K562 (cell line): Measurements from ENCODE around the gene DAPK2. TPM values are rescaled to one million over a fixed set of nuclear protein-coding genes. Genes with fewer than 3 reads are reported as not detected.
A peak's percentile ranks its signal among the peaks of the same experiment; 100 is the strongest.

Experiments used
- ATAC-seq: fragments of 200-7000 bp; cut with Tn5 transposase; 3 replicates; pipeline ENCODE4 v1.9.1; 2020; ENCODE audit warnings: moderate library complexity
- BruUV-seq: library from RNA; stranded (reverse); fragments of 400-500 nt; replicated peaks from 2 replicates; lab custom pipeline; 2021; lab: Mats Ljungman, UMichigan
- CTCF ChIA-PET: fragments of 300-600 bp; formaldehyde crosslinking; extraction: SDS; loops from one replicate; lab custom pipeline; 2021; ENCODE audit warnings: low intra/inter-chr PET ratio; lab: Yijun Ruan, JAX
- POLR2A ChIA-PET: fragments of 300-600, 350-650 bp; sonication (Branson Sonifier 250); formaldehyde crosslinking; extraction: SDS; loops from one replicate; lab custom pipeline; 2021; ENCODE audit warnings: antibody characterized with exemption, inconsistent platforms; lab: Yijun Ruan, JAX
- DNase-seq, 4 experiments: peaks; one replicate each; pipeline versions ENCODE4 v3.0.0 to v3.0.0-alpha.2; 2011 to 2018; ENCODE audit warnings: low spot score in 3 of 4, mixed read lengths in 3 of 4; ENCODE audit errors: extremely low read depth in 1 of 4
- FAIRE-seq: peaks from 2 replicates; lab custom pipeline; 2011; peaks lifted over from hg19 to GRCh38; lab: Jason Lieb, UNC
- H2AFZ ChIP-seq: 2 replicates; pipeline ENCODE4 v1.6.0; 2011; ENCODE audit warnings: low read depth, low read length, control low read depth, inconsistent platforms
- H3K27ac ChIP-seq: fragments of 200-600 bp; 3 replicates; pipeline ENCODE4 v1.8.0; 2011; ENCODE audit warnings: low read depth, mild to moderate bottlenecking, control low read depth, inconsistent platforms, low read length, moderate library complexity, mixed read lengths; ENCODE audit errors: extremely low read depth
- H3K27me3 ChIP-seq, 2 experiments: fragments of 300-600 bp in 1 of 2; 2 replicates in 1 of 2; 3 replicates in 1 of 2; pipeline versions ENCODE4 v1.6.0 to v1.8.0; 2011; ENCODE audit warnings: inconsistent platforms in 2 of 2, low read length in 2 of 2, mild to moderate bottlenecking in 1 of 2, mixed read lengths in 1 of 2, moderate library complexity in 1 of 2; ENCODE audit not compliant: control insufficient read depth in 2 of 2, insufficient read depth in 2 of 2
- H3K36me3 ChIP-seq: fragments of 300-600 bp; 3 replicates; pipeline ENCODE4 v1.8.0; 2011; ENCODE audit warnings: mild to moderate bottlenecking, low read length, inconsistent platforms; ENCODE audit not compliant: control insufficient read depth, insufficient read depth
- H3K4me1 ChIP-seq, 2 experiments: fragments of 200-600 bp in 1 of 2; replicated peaks in 1 of 2; 2 replicates in 1 of 2; 3 replicates in 1 of 2; pipeline versions ENCODE4 v1.5.1 to v1.8.0; 2011; ENCODE audit warnings: inconsistent platforms in 2 of 2, low read length in 2 of 2, mild to moderate bottlenecking in 1 of 2, mixed read lengths in 1 of 2, moderate library complexity in 1 of 2; ENCODE audit not compliant: control insufficient read depth in 2 of 2, insufficient read depth in 2 of 2
- H3K4me2 ChIP-seq: 2 replicates; pipeline ENCODE4 v1.6.1; 2011; ENCODE audit warnings: low read length, control low read depth, inconsistent platforms, mixed read lengths; ENCODE audit not compliant: insufficient read depth
- H3K4me3 ChIP-seq: fragments of 200-600 bp; sonication (generic), shearing (Covaris generic); 2 replicates; pipeline ENCODE4 v1.5.1; 2016; ENCODE audit warnings: control low read depth, inconsistent platforms
- H3K79me2 ChIP-seq: fragments of 200-600 bp; 3 replicates; pipeline ENCODE4 v1.8.0; 2011; ENCODE audit warnings: low read length, inconsistent platforms; ENCODE audit not compliant: control insufficient read depth, insufficient read depth
- H3K9ac ChIP-seq, 2 experiments: 2 replicates each; pipeline versions ENCODE4 v1.6.0 to v1.6.1; 2011; ENCODE audit warnings: low read depth in 2 of 2, low read length in 2 of 2, control low read depth in 1 of 2, inconsistent platforms in 1 of 2, mild to moderate bottlenecking in 1 of 2, mixed read lengths in 1 of 2; ENCODE audit not compliant: insufficient read depth in 1 of 2
- H3K9me1 ChIP-seq: one replicate; pipeline ENCODE4 v1.6.0; 2011; ENCODE audit warnings: inconsistent platforms, mild to moderate bottlenecking, low read length, moderate library complexity; ENCODE audit not compliant: control insufficient read depth, insufficient read depth
- H3K9me3 ChIP-seq: replicated peaks from 2 replicates; pipeline ENCODE4 v1.5.1; 2011; ENCODE audit warnings: low read depth, low read length, inconsistent platforms; ENCODE audit not compliant: control insufficient read depth, insufficient read depth
- H4K20me1 ChIP-seq: replicated peaks from 2 replicates; pipeline ENCODE4 v1.6.1; 2011; ENCODE audit warnings: low read length, inconsistent platforms, mixed read lengths; ENCODE audit not compliant: control insufficient read depth, insufficient read depth
- CEBPG ChIP-seq, 3 experiments: fragments of 200-800 bp in 1 of 3; sonication (Bioruptor generic) in 1 of 3; sonication (generic) in 1 of 3; formaldehyde crosslinking in 1 of 3; IDR thresholded peaks in 2 of 3; conservative IDR thresholded peaks in 1 of 3; 2 replicates each; pipeline versions ENCODE4 v1.6.1 to v1.8.0; 2016 to 2022; ENCODE audit warnings: missing compliant biosample characterization in 2 of 3, missing genetic modification characterization in 2 of 3, mild to moderate bottlenecking in 1 of 3, missing genetic modification reagents in 1 of 3
- WGBS: fragments of 100-300 bp; shearing (Covaris generic); methylation state at CpG from one replicate; pipeline ENCODE4 v1.1.6; 2016; ENCODE audit warnings: low coverage, mixed read lengths; ENCODE audit not compliant: insufficient coverage; ENCODE audit errors: missing lambda C conversion rate; 5-methylcytosine and 5-hydroxymethylcytosine counted together
- in situ Hi-C: fragments of 300-500 bp; cut with MboI; formaldehyde crosslinking; loops from 4 replicates; pipeline ENCODE4 v1.15.0; 2018; ENCODE audit warnings: inconsistent platforms, mixed read lengths
- intact Hi-C: fragments of 100-400 bp; cut with micrococcal nuclease; formaldehyde crosslinking; loops from 2 replicates; pipeline ENCODE4 v1.14.2; 2022
- polyA plus RNA-seq, 8 experiments: library from polyadenylated mRNA; depleted of rRNA in 4 of 8; stranded (reverse) in 5 of 8; unstranded in 3 of 8; fragments of >200 nt; fragmentation: Nextera tagmentation in 2 of 8; fragmentation: Illumina TruSeq in 1 of 8; extraction: Ambion mirVana in 2 of 8; extraction: Trizol in 1 of 8; gene quantifications; 2 replicates each; pipeline versions ENCODE4 v1.2.1 to v1.2.3, GENCODE V29; 2011 to 2014; ENCODE audit warnings: inconsistent platforms in 1 of 8, missing spikeins in 1 of 8
- total RNA-seq, 7 experiments: library from RNA; depleted of rRNA in 6 of 7; stranded (reverse); fragments of >200 nt in 6 of 7; fragmentation: Illumina TruSeq in 2 of 7; extraction: Trizol in 2 of 7; gene quantifications; 2 replicates each; pipeline versions ENCODE4 v1.2.1 to v1.2.3, GENCODE V29; 2011 to 2021; ENCODE audit warnings: low replicate concordance in 1 of 7
- TF ChIP-seq, protein P1 (sequence below), 2 experiments: fragments of 450-650 bp; formaldehyde crosslinking in 1 of 2; IDR thresholded peaks; 2 replicates each; pipeline versions ENCODE4 v1.4.0 to v1.6.1; 2014 to 2020; ENCODE audit warnings: mild to moderate bottlenecking in 2 of 2, borderline replicate concordance in 1 of 2, low read depth in 1 of 2
- TF ChIP-seq, protein P2 (sequence below), 3 experiments: IDR thresholded peaks in 2 of 3; conservative IDR thresholded peaks in 1 of 3; 2 replicates each; pipeline ENCODE4 v1.5.1; 2011 to 2012; ENCODE audit warnings: low read length in 3 of 3, mild to moderate bottlenecking in 3 of 3, control low read depth in 2 of 3, improper control_type of control experiment in 1 of 3, inconsistent platforms in 1 of 3, low read depth in 1 of 3, mixed read lengths in 1 of 3, moderate library complexity in 1 of 3; ENCODE audit not compliant: insufficient read depth in 2 of 3

Gene DAPK2
- total and polyA plus RNA-seq, 9 of the 15 experiments (the other 6 are each of a cell fraction or from before 2014, with no cell fraction given) = 0.14 to 5.2 (median 2.2) TPM

DNA sequence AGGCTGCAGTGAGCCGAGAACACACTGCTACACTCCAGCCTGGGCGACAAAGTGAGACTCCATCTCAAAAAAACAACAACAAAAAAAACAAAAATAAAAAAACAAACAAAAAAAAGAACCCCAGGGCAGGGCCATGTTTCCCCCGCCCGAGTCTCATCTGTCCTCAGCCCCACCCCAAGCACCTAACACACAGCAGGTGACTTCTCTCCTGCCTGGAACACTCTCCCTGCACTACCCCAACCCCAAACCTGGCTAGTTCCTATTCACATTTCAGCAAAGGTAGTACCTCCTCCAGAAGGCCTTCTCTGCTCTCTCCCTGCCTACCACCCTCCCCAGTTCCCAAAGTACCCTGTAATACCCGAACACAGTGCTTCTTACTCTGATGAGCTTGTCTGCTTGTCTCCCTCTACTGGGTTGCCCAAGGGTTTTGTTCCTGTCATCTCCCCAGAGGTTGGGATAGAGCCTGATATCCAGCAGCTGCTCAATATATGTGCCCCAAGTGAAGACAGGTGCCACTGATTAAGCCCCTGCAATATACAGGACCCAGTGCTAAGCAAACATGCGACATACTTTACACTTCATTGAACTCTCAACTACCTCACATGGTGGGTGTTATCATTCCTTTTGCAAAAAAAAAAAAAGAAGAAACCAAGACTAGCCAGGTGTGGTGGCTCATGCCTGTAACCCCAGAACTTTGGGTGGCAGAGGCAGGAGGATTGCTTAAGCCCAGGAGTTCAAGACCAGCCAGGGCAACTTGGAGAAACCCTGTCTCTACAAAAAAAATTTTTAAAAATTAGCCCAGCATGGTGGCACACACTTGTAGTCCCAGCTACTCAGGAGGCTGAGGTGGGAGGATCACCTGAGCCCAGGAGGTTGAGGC is 103.6 kb downstream of the DAPK2 start:
- H3K9me3 ChIP-seq = no peaks in the 10 kb centered on the region
- H3K9ac ChIP-seq = no peak overlapping the region; a peak in 1 of 4 replicates
- no peak overlapping the region for H3K27ac ChIP-seq
- TF ChIP-seq, protein P1, sequence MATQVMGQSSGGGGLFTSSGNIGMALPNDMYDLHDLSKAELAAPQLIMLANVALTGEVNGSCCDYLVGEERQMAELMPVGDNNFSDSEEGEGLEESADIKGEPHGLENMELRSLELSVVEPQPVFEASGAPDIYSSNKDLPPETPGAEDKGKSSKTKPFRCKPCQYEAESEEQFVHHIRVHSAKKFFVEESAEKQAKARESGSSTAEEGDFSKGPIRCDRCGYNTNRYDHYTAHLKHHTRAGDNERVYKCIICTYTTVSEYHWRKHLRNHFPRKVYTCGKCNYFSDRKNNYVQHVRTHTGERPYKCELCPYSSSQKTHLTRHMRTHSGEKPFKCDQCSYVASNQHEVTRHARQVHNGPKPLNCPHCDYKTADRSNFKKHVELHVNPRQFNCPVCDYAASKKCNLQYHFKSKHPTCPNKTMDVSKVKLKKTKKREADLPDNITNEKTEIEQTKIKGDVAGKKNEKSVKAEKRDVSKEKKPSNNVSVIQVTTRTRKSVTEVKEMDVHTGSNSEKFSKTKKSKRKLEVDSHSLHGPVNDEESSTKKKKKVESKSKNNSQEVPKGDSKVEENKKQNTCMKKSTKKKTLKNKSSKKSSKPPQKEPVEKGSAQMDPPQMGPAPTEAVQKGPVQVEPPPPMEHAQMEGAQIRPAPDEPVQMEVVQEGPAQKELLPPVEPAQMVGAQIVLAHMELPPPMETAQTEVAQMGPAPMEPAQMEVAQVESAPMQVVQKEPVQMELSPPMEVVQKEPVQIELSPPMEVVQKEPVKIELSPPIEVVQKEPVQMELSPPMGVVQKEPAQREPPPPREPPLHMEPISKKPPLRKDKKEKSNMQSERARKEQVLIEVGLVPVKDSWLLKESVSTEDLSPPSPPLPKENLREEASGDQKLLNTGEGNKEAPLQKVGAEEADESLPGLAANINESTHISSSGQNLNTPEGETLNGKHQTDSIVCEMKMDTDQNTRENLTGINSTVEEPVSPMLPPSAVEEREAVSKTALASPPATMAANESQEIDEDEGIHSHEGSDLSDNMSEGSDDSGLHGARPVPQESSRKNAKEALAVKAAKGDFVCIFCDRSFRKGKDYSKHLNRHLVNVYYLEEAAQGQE (IDR thresholded peaks at IDR 0.05; ENCODE audit: borderline replicate concordance) = peak; percentile 14; the same call in 1 of the 2 replicates
- TF ChIP-seq, protein P1 (CRISPR knock-in tag; IDR thresholded peaks at IDR 0.05; ENCODE audit: low read depth) = no peak
- TF ChIP-seq CEBPG (CRISPR knock-in tag; IDR thresholded peaks at IDR 0.05) (no peak), CEBPG (tag; conservative IDR thresholded peaks at IDR 0.05 in 1 of 2, IDR thresholded peaks at IDR 0.05 in 1 of 2) (no peak)
- TF ChIP-seq, protein P2, sequence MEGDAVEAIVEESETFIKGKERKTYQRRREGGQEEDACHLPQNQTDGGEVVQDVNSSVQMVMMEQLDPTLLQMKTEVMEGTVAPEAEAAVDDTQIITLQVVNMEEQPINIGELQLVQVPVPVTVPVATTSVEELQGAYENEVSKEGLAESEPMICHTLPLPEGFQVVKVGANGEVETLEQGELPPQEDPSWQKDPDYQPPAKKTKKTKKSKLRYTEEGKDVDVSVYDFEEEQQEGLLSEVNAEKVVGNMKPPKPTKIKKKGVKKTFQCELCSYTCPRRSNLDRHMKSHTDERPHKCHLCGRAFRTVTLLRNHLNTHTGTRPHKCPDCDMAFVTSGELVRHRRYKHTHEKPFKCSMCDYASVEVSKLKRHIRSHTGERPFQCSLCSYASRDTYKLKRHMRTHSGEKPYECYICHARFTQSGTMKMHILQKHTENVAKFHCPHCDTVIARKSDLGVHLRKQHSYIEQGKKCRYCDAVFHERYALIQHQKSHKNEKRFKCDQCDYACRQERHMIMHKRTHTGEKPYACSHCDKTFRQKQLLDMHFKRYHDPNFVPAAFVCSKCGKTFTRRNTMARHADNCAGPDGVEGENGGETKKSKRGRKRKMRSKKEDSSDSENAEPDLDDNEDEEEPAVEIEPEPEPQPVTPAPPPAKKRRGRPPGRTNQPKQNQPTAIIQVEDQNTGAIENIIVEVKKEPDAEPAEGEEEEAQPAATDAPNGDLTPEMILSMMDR (IDR thresholded peaks at IDR 0.05 in 2 of 3, conservative IDR thresholded peaks at IDR 0.05 in 1 of 3; ENCODE audit: insufficient read depth in 2 of 3, low read depth in 1 of 3, low read length in 3 of 3) = peak in 2 of 3 experiments; percentile 7 to 31; a peak in 2 of 6 replicates
- ATAC-seq = peak; percentile 17; the same call in 1 of the 3 replicates
- no peaks in the 10 kb centered on the region for H3K9me1 ChIP-seq
- H3K27me3 ChIP-seq = no peaks in the 10 kb centered on the region
- H2AFZ ChIP-seq = no peak overlapping the region
- intact Hi-C loops (no loop called here), in situ Hi-C loops (no loop called here)
- POLR2A ChIA-PET = interaction anchor here (0.6 to 1.9 kb wide), 4 partner anchors 12 to 135 kb away, joined by 3 to 7 read pairs (median 4); no protein-coding TSS in a partner anchor
- CTCF ChIA-PET = no interaction called here
- no peak overlapping the region for H3K4me3 ChIP-seq
- 61% methylated on average over 6 of the region's 6 CpGs for WGBS
- no peak overlapping the region; the same call in 1 of the 2 replicates for H3K4me2 ChIP-seq
- H4K20me1 ChIP-seq = no peaks in the 10 kb centered on the region
- DNase-seq = peak in 1 of 4 experiments; percentile 29
- no peaks in the 10 kb centered on the region for H3K36me3 ChIP-seq
- FAIRE-seq = peak; percentile 6
- H3K79me2 ChIP-seq = no peaks in the 10 kb centered on the region
- no TSS peak for BruUV-seq
- peaks cover 12 to 24% of the 10 kb centered on the region in 2 experiments; a peak in 4 of 5 replicates for H3K4me1 ChIP-seq
